COR-L47 (cell line): ENCODE results near the gene ZDHHC16.
"Not testable (repeated sequence)": the region's sequence is repeated elsewhere in the genome, so short reads cannot be mapped to it uniquely, and the experiment has no call there.

Experiments used
- DNase-seq: peaks from one replicate; lab custom pipeline; 2025; lab: John Stamatoyannopoulos, UW

The ZDHHC16 gene

GRCh38 chr10:97434557-97434956 is 11.4 kb upstream of the ZDHHC16 start:
- DNase-seq: no peak

DNA sequence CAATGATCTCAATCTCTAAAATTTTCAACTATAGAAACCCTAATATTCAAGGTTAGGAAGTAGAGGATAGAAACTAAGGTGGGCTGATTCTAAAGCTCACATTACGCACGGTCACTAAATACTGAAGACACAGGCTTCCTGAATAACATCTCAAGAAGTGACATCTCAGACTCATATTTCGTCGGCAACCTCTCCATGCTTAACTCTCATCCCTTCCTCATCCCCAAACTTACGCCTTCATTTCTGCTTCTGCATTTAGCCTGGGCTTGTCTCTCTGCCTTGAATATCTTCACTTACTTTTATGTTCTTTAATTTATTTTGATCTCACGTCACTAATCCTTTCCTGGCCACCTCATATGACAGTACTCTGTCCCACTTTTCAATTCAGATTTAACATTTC is 10.8 kb upstream of the ZDHHC16 start:
- DNase-seq: no peak

DNA sequence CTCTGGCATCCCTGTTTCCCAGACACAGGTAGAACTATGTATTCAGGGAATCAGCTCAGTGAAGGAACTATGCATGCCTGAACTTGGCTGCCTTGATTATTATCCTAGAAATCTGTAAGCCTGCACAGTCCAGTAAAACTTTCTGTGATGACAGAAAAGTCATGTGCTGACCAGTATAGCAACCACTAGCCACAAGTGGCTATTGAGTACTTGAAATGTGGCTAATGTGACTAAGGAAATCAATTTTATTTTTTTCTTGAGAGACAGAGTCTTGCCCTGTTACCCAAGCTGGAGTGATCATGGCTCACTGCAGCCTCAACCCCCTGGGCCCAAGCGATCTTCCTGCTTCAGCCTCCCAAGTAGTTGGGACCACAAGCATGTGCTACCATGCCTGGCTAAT is 3.7 kb upstream of the ZDHHC16 start:
- no peak for DNase-seq

- DNase-seq: no peak
Measured at GRCh38 chr10:97444212-97444611, 1.8 kb upstream of the ZDHHC16 start.

- no peak for DNase-seq
Measured at GRCh38 chr10:97445357-97445721, 636 bp upstream of the ZDHHC16 start.

DNA sequence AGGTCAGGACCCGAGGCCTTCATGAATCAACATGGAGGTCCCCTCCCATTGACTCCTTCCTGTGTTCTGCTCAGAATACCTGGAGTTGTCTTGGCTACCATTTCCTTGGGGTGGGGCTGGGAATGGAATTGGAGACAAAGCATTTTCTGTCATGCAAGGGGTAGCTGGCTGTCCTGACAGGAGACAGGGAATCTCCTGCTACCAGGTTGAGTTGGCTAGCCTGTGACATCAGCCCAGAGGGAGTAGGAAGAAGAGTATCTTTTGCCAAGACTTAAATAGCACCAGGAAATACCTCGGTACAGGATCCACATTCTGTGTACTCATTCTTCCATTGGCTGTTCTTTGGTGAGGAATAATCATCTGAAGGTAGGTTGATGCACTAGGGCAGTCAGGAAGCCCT is 4.9 kb downstream of the ZDHHC16 start:
- DNase-seq: no peak

- DNase-seq: no peak
Measured at GRCh38 chr10:97451605-97452004, 5.6 kb downstream of the ZDHHC16 start.

DNA sequence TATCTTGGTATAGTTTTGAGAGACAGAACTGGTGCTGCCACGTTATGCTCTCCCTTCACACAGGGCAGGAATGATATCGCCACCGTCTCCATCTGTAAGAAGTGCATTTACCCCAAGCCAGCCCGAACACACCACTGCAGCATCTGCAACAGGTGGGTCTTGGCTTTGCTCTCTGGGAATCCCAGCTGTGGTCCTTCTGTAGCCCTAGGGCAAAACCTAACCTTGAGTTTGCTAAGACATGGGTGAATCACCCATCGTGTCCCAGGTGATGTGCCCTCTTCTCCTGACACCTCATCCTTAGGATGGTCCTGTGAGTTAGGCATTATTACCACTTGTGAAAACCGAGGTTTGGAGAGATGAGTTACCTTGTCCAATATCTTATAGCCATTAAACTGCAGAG is 6.4 kb downstream of the ZDHHC16 start:
- no peak for DNase-seq

GRCh38 chr10:97454330-97455036 is 8.5 kb downstream of the ZDHHC16 start:
- DNase-seq: no peak

DNA sequence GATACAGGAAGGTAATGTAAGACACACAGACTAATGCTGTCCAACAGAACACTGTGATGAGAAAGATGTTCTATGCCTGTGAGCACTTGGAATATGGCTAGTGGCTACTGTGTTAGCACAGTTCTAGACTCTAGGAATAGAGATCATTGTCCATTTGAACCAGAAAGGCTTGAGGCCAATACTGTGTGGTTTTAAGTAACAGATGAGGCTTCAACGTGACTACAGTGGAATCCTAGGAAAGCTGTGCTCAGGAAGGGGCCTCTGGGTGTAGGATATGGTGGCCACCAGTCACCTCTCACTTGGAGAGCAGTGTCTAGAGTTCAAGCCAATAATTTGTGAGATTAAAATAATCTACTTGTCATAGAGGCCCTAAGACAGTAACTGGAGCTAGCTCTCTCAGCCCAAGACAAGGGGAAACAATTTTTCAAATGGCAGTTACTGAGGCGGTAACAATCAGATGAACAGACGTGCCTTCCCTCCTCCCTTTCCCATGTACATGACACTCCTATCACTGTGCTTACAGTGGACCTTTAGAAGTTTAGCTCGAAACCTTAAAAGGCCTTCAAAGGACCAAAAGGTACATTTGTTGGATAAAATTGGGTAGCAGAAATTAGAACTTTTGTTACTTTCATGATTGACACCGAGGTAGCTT is 10.2 kb downstream of the ZDHHC16 start:
- DNase-seq: no peak

DNA sequence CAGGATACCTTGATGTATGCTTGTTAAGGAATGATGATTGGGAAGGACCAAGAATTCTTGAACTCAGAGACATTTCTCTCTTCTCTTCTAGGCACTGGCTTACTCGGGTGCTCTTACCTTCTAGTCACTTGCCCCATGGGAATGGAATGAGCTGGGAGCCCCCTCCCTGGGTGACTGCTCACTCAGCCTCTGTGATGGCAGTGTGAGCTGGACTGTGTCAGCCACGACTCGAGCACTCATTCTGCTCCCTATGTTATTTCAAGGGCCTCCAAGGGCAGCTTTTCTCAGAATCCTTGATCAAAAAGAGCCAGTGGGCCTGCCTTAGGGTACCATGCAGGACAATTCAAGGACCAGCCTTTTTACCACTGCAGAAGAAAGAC is 10.7 kb downstream of the ZDHHC16 start:
- no peak for DNase-seq

DNA sequence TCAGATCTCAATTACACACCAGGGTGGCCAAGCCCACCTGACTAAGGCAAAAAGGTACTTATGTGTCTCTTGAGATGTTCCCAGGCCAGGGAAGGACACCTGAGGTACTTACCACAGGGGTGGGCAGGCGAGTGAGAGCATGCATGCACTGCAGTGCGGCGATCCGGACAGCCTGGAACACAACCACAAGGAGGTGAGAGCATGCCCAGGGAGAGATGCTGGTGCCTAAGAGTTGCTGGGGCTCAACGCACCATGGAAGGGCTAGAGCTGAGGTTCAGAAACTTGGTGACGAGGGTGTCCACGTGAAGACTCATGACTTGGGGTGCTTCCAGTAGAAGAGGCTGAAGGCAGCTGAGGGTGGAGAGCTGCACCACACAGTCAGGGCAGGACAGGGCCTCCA is 13.1 kb downstream of the ZDHHC16 start:
- no peak for DNase-seq

DNA sequence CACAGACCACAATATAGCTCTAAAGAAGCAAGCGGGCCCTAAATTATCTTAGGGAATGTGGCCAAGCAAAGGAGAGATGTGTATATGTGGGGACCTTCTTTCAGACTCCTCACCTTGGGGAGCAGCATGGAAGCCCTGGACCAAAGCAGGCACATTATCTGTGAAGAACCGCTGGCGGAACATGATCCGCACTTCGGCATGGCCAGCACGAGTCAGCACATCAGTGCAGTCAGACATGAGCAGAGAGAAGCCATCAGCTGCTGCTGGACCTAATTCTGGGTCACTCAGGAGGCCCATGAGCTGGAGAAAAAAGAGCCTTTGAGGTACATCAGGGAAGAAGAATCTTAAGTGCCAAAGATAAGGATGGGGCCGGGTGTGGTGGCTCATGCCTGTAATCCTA is 14.0 kb downstream of the ZDHHC16 start:
- no peak for DNase-seq

GRCh38 chr10:97462309-97462708 is 16.3 kb downstream of the ZDHHC16 start:
- DNase-seq: no peak

GRCh38 chr10:97463363-97464132 is 17.6 kb downstream of the ZDHHC16 start:
- no peak for DNase-seq

- no peak for DNase-seq
Measured at GRCh38 chr10:97464226-97464625, 18.3 kb downstream of the ZDHHC16 start.

- DNase-seq: no peak
Measured at GRCh38 chr10:97465982-97466381, 20.0 kb downstream of the ZDHHC16 start.

GRCh38 chr10:97466755-97467154 is 20.8 kb downstream of the ZDHHC16 start:
- no peak for DNase-seq

- DNase-seq: no peak
Measured at GRCh38 chr10:97468162-97468561, 22.2 kb downstream of the ZDHHC16 start.

- DNase-seq: not testable (repeated sequence)
Measured at GRCh38 chr10:97468781-97469180, 22.8 kb downstream of the ZDHHC16 start.

GRCh38 chr10:97474918-97475317 is 28.9 kb downstream of the ZDHHC16 start:
- no peak for DNase-seq

- DNase-seq: no peak
Measured at GRCh38 chr10:97475936-97476594, 30.1 kb downstream of the ZDHHC16 start.

DNA sequence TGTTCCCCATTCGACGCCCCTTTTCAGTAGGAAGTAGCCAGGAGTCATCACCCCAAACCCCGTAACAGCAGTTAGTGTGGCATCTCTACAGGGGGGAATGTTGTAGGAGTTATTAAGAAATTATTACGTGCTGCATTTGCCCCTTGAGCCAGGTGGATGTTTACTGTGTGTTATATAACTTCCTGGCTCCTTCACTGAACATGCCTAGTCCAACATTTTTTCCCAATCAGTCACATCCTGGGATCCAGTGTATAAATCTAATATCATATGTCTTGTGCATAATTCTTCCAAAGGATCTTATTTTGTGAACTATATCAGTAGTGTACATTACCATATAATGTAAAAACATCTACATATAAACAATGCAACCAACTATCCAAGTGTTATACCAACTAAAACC is 33.4 kb downstream of the ZDHHC16 start:
- not testable (repeated sequence) for DNase-seq
